ENCODE data around the gene SHB.

DNA sequence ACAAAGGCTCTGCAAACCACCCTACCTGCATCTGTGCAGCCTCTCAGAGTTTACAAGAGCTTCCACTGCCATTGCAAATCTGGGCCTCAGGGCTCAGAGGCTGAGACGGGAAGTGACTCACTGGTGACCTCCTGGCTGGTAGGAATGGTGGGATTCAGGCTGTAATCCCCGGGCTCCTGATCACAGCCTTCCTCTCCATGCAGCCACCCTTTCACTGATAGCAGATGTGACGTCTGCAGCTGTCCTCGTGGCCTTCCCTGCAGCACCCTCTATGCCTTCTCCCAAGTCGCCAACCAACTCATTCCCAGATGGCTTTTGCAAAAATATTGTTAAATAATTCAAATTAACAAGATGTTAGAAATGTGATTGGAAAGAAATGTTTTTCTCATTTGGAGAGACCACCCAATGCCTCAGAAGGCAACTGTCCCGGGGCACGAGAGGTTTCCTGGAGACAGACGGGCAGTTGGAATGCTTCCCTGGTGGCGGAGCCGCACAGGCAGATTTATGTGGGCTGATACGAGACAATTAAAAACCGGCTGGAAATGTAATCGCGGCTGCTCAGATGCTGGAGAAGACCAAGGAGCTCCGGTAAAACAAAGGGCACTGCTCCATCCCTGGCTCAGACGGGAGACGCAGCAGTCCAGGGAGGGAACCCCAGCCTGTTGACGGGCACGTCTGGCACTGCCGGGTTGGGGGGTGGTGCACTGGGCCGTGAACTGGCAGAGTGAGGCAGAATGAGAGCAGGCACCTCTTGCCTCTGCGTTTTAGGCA lies 130.7 kb downstream of the SHB start:
- TF ChIP-seq, protein P1, sequence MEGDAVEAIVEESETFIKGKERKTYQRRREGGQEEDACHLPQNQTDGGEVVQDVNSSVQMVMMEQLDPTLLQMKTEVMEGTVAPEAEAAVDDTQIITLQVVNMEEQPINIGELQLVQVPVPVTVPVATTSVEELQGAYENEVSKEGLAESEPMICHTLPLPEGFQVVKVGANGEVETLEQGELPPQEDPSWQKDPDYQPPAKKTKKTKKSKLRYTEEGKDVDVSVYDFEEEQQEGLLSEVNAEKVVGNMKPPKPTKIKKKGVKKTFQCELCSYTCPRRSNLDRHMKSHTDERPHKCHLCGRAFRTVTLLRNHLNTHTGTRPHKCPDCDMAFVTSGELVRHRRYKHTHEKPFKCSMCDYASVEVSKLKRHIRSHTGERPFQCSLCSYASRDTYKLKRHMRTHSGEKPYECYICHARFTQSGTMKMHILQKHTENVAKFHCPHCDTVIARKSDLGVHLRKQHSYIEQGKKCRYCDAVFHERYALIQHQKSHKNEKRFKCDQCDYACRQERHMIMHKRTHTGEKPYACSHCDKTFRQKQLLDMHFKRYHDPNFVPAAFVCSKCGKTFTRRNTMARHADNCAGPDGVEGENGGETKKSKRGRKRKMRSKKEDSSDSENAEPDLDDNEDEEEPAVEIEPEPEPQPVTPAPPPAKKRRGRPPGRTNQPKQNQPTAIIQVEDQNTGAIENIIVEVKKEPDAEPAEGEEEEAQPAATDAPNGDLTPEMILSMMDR (IDR thresholded peaks at IDR 0.05 in 8 of 11, conservative IDR thresholded peaks at IDR 0.05 in 3 of 11) = no peak
- TF ChIP-seq POLR2A (IDR thresholded peaks at IDR 0.05) = no peak
